B cell (primary cell): ENCODE data around the gene KRT37. TPM values are rescaled to one million over a fixed set of nuclear protein-coding genes. Genes with fewer than 3 reads are reported as not detected.

Source experiments
- ATAC-seq: fragments of 200-7000 bp; cut with Tn5 transposase; one replicate; pipeline ENCODE4 v1.10.0; 2021; ENCODE audit warnings: low read depth, mild to moderate bottlenecking, moderate number of reproducible peaks, moderate library complexity
- CTCF ChIA-PET: fragments of 350-600 bp; sonication (Branson Sonifier 250); formaldehyde crosslinking; loops from one replicate; lab custom pipeline; 2021; ENCODE audit warnings: antibody characterized with exemption, inconsistent platforms; lab: Charles Lee
- POLR2A ChIA-PET: fragments of 350-600 bp; sonication (Branson Sonifier 250); formaldehyde crosslinking; loops from one replicate; lab custom pipeline; 2021; ENCODE audit warnings: antibody characterized with exemption; lab: Charles Lee
- DNase-seq: peaks from one replicate; pipeline ENCODE4 v3.0.0; 2013
- H2AFZ ChIP-seq: 2 replicates; pipeline ENCODE4 v1.6.1; 2012; ENCODE audit warnings: mild to moderate bottlenecking, low read depth, low read length; ENCODE audit not compliant: insufficient read depth, poor library complexity, severe bottlenecking
- H3K27ac ChIP-seq, 2 donors: 1 replicate in 1 of 2; 2 replicates in 1 of 2; pipeline ENCODE4 v1.5.1; 2012 to 2013; ENCODE audit warnings: low read length in 2 of 2, mild to moderate bottlenecking in 2 of 2, moderate library complexity in 1 of 2
- H3K27me3 ChIP-seq, 4 experiments: fragments of 200-600 bp in 1 of 4; sonication (generic) in 1 of 4; replicated peaks in 1 of 4; 1 replicate in 2 of 4; 2 replicates in 2 of 4; pipeline versions ENCODE4 v1.6.1 to v1.7.0; 2013 to 2016; ENCODE audit warnings: low read length in 3 of 4, mild to moderate bottlenecking in 2 of 4, mixed read lengths in 1 of 4, moderate library complexity in 1 of 4; ENCODE audit not compliant: insufficient read depth in 4 of 4, control insufficient read depth in 3 of 4; ENCODE audit errors: control extremely low read depth in 1 of 4
- H3K36me3 ChIP-seq, 2 experiments: replicated peaks in 1 of 2; 1 replicate in 1 of 2; 2 replicates in 1 of 2; pipeline versions ENCODE4 v1.6.1 to v1.7.1; 2013; ENCODE audit warnings: low read length in 1 of 2; ENCODE audit not compliant: insufficient read depth in 2 of 2, control insufficient read depth in 1 of 2; ENCODE audit errors: control extremely low read depth in 1 of 2, extremely low read depth in 1 of 2
- H3K4me1 ChIP-seq, 2 donors: fragments of 200-600 bp in 1 of 2; sonication (generic) in 1 of 2; 1 replicate in 1 of 2; 2 replicates in 1 of 2; pipeline versions ENCODE4 v1.5.1 to v1.6.1; 2013 to 2017; ENCODE audit warnings: low read length in 2 of 2; ENCODE audit not compliant: control insufficient read depth in 2 of 2, insufficient read depth in 2 of 2
- H3K4me2 ChIP-seq: replicated peaks from 2 replicates; pipeline ENCODE3; 2012; ENCODE audit warnings: mild to moderate bottlenecking, low read depth, low read length; ENCODE audit not compliant: poor library complexity, severe bottlenecking
- H3K4me3 ChIP-seq, 5 experiments: fragments of 200-600 bp in 1 of 5; sonication (generic) in 1 of 5; 1 replicate in 3 of 5; 2 replicates in 2 of 5; pipeline versions ENCODE4 v1.5.1 to v1.7.0; 2011 to 2016; ENCODE audit warnings: low read length in 4 of 5, mild to moderate bottlenecking in 4 of 5, low read depth in 2 of 5, control low read depth in 1 of 5, moderate library complexity in 1 of 5; ENCODE audit not compliant: insufficient read depth in 1 of 5; ENCODE audit errors: control extremely low read depth in 1 of 5, extremely low read depth in 1 of 5
- H3K79me2 ChIP-seq: fragments of 200-600 bp; sonication (generic); one replicate; pipeline ENCODE4 v1.6.0; 2016; ENCODE audit warnings: low read length; ENCODE audit not compliant: control insufficient read depth, insufficient read depth
- H3K9ac ChIP-seq: fragments of 200-600 bp; sonication (generic); 2 replicates; pipeline ENCODE4 v1.6.1; 2017; ENCODE audit warnings: mild to moderate bottlenecking, low read length, moderate library complexity
- H3K9me3 ChIP-seq, 3 donors: one replicate each; pipeline versions ENCODE4 v1.6.1 to v1.7.1; 2013; ENCODE audit warnings: low read length in 2 of 3; ENCODE audit not compliant: control insufficient read depth in 2 of 3, insufficient read depth in 1 of 3; ENCODE audit errors: control extremely low read depth in 1 of 3
- H4K20me1 ChIP-seq: 2 replicates; pipeline ENCODE4 v1.6.0; 2012; ENCODE audit warnings: mild to moderate bottlenecking, low read length; ENCODE audit not compliant: insufficient read depth, control insufficient read depth, poor library complexity, severe bottlenecking
- H3K27ac Mint-ChIP-seq: one replicate; pipeline ENCODE4 v1.8.0; 2021; ENCODE audit warnings: mixed read lengths
- H3K27me3 Mint-ChIP-seq: one replicate; pipeline ENCODE4 v1.8.0; 2021; ENCODE audit warnings: mixed read lengths
- H3K4me1 Mint-ChIP-seq: one replicate; pipeline ENCODE4 v1.8.0; 2021; ENCODE audit warnings: mixed read lengths
- H3K4me3 Mint-ChIP-seq: one replicate; pipeline ENCODE4 v1.8.0; 2021; ENCODE audit warnings: mixed read lengths
- H3K9me3 Mint-ChIP-seq: one replicate; pipeline ENCODE4 v1.8.0; 2022; ENCODE audit warnings: mixed read lengths; ENCODE audit not compliant: insufficient read depth
- EZH2 ChIP-seq: IDR thresholded peaks from 2 replicates; pipeline ENCODE4 v1.6.1; 2012; ENCODE audit warnings: borderline replicate concordance, low read depth, mild to moderate bottlenecking, moderate library complexity, low read length; ENCODE audit not compliant: insufficient read depth, poor library complexity, severe bottlenecking
- WGBS: methylation state at CpG from one replicate; pipeline ENCODE4 v1.1.5; 2013; ENCODE audit warnings: missing lambda C conversion rate; ENCODE audit not compliant: insufficient coverage; 5-methylcytosine and 5-hydroxymethylcytosine counted together
- intact Hi-C: fragments of 100-400 bp; cut with micrococcal nuclease; formaldehyde crosslinking; loops from one replicate; pipeline ENCODE4 v1.10.0; 2022
- polyA plus RNA-seq: library from polyadenylated mRNA; depleted of rRNA; stranded (reverse); fragments of >200 nt; gene quantifications from 2 replicates; pipeline ENCODE4 v1.2.3, GENCODE V29; 2012
- total RNA-seq, 2 donors: library from RNA; stranded (reverse); fragments of 120-200 nt in 1 of 2; gene quantifications; 1 replicate in 1 of 2; 2 replicates in 1 of 2; pipeline versions ENCODE4 v1.2.3 to v1.2.4, GENCODE V29; 2013 to 2022
- TF ChIP-seq, protein P1 (sequence below): fragments of 200-600 bp; IDR thresholded peaks from one replicate; pipeline ENCODE4 v1.8.0; 2022; ENCODE audit warnings: antibody characterized with exemption, mild to moderate bottlenecking

The KRT37 gene
- total and polyA plus RNA-seq, 2 donors (not counting 1 experiment from before 2014, with no cell fraction given): not detected

GRCh38 chr17:41406205-41406604, 18.2 kb downstream of the KRT37 start:
- H3K4me3 Mint-ChIP-seq: no peak overlapping the region
- Histone ChIP-seq H3K27me3 (peaks cover 0 to 7% (median 0%) of the 10 kb centered on the region in 4 experiments), H4K20me1 (no peaks in the 10 kb centered on the region), H3K9me3 (no peaks in the 10 kb centered on the region), H3K4me3 (no peak overlapping the region), H3K4me1 (no peaks in the 10 kb centered on the region), H2AFZ (no peak overlapping the region), H3K9ac (no peak overlapping the region), H3K36me3 (no peaks in the 10 kb centered on the region), H3K79me2 (no peaks in the 10 kb centered on the region), H3K27ac (no peak overlapping the region), H3K4me2 (no peak overlapping the region)
- DNase-seq (no peak), ATAC-seq (no peak)
- no peaks in the 10 kb centered on the region for H3K9me3 Mint-ChIP-seq
- H3K27me3 Mint-ChIP-seq: peaks cover 28% of the 10 kb centered on the region
- intact Hi-C loops: no loop called here
- POLR2A ChIA-PET: no interaction called here
- no peaks in the 10 kb centered on the region for H3K4me1 Mint-ChIP-seq
- H3K27ac Mint-ChIP-seq: no peak overlapping the region
- TF ChIP-seq, protein P1, sequence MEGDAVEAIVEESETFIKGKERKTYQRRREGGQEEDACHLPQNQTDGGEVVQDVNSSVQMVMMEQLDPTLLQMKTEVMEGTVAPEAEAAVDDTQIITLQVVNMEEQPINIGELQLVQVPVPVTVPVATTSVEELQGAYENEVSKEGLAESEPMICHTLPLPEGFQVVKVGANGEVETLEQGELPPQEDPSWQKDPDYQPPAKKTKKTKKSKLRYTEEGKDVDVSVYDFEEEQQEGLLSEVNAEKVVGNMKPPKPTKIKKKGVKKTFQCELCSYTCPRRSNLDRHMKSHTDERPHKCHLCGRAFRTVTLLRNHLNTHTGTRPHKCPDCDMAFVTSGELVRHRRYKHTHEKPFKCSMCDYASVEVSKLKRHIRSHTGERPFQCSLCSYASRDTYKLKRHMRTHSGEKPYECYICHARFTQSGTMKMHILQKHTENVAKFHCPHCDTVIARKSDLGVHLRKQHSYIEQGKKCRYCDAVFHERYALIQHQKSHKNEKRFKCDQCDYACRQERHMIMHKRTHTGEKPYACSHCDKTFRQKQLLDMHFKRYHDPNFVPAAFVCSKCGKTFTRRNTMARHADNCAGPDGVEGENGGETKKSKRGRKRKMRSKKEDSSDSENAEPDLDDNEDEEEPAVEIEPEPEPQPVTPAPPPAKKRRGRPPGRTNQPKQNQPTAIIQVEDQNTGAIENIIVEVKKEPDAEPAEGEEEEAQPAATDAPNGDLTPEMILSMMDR: no peak
- no peak for TF ChIP-seq EZH2
- CTCF ChIA-PET: no interaction called here
- 40% methylated on average over 1 of the region's 5 CpGs for WGBS

DNA sequence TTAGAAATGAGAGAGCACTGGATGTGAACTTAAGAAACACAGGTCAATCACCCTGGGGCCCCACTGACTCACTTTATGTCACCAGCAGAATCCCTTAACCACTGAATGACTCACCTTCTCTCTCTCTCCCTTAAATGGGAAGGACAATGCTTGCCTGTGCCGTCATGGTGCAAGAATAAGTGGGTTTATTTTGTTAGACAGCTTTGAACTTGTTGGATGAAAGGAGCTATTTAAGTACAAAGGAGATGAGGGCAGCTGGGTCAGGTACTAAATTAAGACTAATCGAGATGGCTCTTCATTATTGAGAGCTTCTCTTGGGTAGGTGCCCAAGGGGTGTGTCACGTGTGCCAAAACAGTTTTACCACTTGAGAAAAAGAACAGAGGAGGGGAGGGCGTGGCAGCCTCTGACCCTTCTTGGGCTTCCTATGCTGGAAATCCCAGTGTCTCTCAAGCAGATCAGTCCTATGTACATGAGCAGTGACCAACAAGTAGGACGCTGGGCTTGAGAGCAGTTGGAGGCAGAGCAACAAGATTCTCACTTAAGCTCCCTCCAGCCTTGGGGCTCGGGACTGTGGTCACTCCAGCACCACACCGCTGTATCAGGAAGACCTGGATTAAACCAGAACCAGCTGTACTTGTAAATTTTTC, 20.2 kb downstream of the KRT37 start:
- DNase-seq (no peak), ATAC-seq (no peak)
- Mint-ChIP-seq H3K27ac (no peak overlapping the region), H3K27me3 (peaks cover 37% of the 10 kb centered on the region), H3K4me1 (no peaks in the 10 kb centered on the region), H3K9me3 (no peaks in the 10 kb centered on the region), H3K4me3 (no peak overlapping the region)
- 84% methylated on average over 3 of the region's 7 CpGs for WGBS
- no peak for TF ChIP-seq EZH2
- TF ChIP-seq, protein P1: no peak
- Histone ChIP-seq H3K9me3 (no peaks in the 10 kb centered on the region), H2AFZ (no peak overlapping the region), H3K27ac (no peak overlapping the region), H3K4me1 (no peaks in the 10 kb centered on the region), H4K20me1 (no peaks in the 10 kb centered on the region), H3K9ac (no peak overlapping the region), H3K79me2 (no peaks in the 10 kb centered on the region), H3K4me3 (no peak overlapping the region), H3K27me3 (peaks cover 0 to 11% (median 1%) of the 10 kb centered on the region in 4 experiments), H3K36me3 (no peaks in the 10 kb centered on the region), H3K4me2 (no peak overlapping the region)
- POLR2A ChIA-PET: no interaction called here
- CTCF ChIA-PET: no interaction called here
- intact Hi-C loops: no loop called here
